Panc1 (cell line): Measurements from ENCODE around the gene ETFRF1.

Experiments used
- POLR2AphosphoS5 ChIP-seq: IDR thresholded peaks from 2 replicates; pipeline ENCODE4 v1.6.1; 2012; ENCODE audit warnings: mild to moderate bottlenecking, low read depth, low read length, moderate library complexity
- TF ChIP-seq, protein P1 (sequence below): fragments of 450-650 bp; IDR thresholded peaks from 2 replicates; pipeline ENCODE4 v1.5.1; 2017; ENCODE audit warnings: mild to moderate bottlenecking

DNA sequence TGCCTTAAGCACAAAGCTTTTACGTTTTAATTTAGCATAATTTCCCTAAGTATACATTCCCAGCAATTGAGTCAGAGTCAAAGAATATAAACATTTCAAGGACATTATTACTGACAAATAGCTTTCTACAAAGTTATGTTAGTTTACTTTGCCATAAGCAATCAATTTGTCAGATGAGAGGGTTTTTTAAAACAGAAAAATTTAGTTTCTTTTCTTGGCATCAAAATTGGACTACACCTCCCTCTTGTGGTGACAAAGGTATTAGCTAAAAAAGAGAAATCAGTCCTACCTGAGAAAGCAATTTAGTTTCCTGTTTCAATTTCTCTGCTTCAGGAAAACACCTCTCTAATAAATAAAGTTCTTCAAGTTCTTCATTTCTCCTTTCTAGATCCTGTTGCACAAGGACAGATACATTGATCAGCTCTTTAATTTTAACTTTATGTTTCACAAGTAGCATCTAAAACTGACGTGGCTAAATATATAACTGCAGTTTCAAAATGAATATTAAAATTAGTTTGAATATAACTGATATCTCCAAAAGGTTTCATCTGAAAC, 39.9 kb upstream of the ETFRF1 start:
- TF ChIP-seq POLR2AphosphoS5 = no peak
- TF ChIP-seq, protein P1, sequence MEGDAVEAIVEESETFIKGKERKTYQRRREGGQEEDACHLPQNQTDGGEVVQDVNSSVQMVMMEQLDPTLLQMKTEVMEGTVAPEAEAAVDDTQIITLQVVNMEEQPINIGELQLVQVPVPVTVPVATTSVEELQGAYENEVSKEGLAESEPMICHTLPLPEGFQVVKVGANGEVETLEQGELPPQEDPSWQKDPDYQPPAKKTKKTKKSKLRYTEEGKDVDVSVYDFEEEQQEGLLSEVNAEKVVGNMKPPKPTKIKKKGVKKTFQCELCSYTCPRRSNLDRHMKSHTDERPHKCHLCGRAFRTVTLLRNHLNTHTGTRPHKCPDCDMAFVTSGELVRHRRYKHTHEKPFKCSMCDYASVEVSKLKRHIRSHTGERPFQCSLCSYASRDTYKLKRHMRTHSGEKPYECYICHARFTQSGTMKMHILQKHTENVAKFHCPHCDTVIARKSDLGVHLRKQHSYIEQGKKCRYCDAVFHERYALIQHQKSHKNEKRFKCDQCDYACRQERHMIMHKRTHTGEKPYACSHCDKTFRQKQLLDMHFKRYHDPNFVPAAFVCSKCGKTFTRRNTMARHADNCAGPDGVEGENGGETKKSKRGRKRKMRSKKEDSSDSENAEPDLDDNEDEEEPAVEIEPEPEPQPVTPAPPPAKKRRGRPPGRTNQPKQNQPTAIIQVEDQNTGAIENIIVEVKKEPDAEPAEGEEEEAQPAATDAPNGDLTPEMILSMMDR = peak; percentile 88; the same call in 1 of the 2 replicates
